HepG2 (cell line): Measurements from ENCODE around the gene CYB561. TPM values are rescaled to one million over a fixed set of nuclear protein-coding genes. Genes with fewer than 3 reads are reported as not detected.

ENCODE experiments used
- ATAC-seq: fragments of 200-7000 bp; cut with Tn5 transposase; 3 replicates; pipeline ENCODE4 v1.9.1; 2020; ENCODE audit warnings: mild to moderate bottlenecking, moderate library complexity
- BruUV-seq: library from RNA; stranded (reverse); fragments of 400-500 nt; replicated peaks from 2 replicates; lab custom pipeline; 2021; lab: Mats Ljungman, UMichigan
- CTCF ChIA-PET: fragments of 300-600 bp; formaldehyde crosslinking; extraction: SDS; loops from one replicate; lab custom pipeline; 2021; ENCODE audit warnings: low total read pairs, inconsistent platforms, low intra/inter-chr PET ratio; lab: Yijun Ruan, JAX
- POLR2A ChIA-PET: fragments of 350-600 bp; sonication (Branson Sonifier 250); formaldehyde crosslinking; loops from one replicate; lab custom pipeline; 2020; ENCODE audit warnings: antibody characterized with exemption, inconsistent platforms; lab: Yijun Ruan, JAX
- DNase-seq: peaks from one replicate; pipeline ENCODE4 v3.0.0-alpha.2; 2015; ENCODE audit warnings: low spot score
- FAIRE-seq: peaks from 3 replicates; lab custom pipeline; 2011; peaks lifted over from hg19 to GRCh38; lab: Jason Lieb, UNC
- H2AFZ ChIP-seq: one replicate; pipeline ENCODE4 v1.6.1; 2011; ENCODE audit warnings: low read length, inconsistent platforms
- H3K27ac ChIP-seq: fragments of 300-600 bp; 3 replicates; pipeline ENCODE4 v1.8.0; 2011; ENCODE audit warnings: mixed run types, mild to moderate bottlenecking, mixed read lengths, low read length, inconsistent platforms; ENCODE audit not compliant: insufficient read depth; ENCODE audit errors: extremely low read length
- H3K27me3 ChIP-seq, 2 experiments: fragments of 200-600 bp in 1 of 2; 2 replicates in 1 of 2; 3 replicates in 1 of 2; pipeline versions ENCODE4 v1.6.0 to v1.8.0; 2011; ENCODE audit warnings: low read length in 2 of 2, mild to moderate bottlenecking in 2 of 2, moderate library complexity in 2 of 2, inconsistent platforms in 1 of 2; ENCODE audit not compliant: insufficient read depth in 2 of 2, control insufficient read depth in 1 of 2
- H3K36me3 ChIP-seq, 2 experiments: fragments of 200-600 bp in 1 of 2; replicated peaks in 1 of 2; 2 replicates in 1 of 2; 3 replicates in 1 of 2; pipeline versions ENCODE4 v1.5.1 to v1.8.0; 2011; ENCODE audit warnings: low read length in 2 of 2, inconsistent platforms in 1 of 2; ENCODE audit not compliant: insufficient read depth in 2 of 2, control insufficient read depth in 1 of 2
- H3K4me1 ChIP-seq: 2 replicates; pipeline ENCODE4 v1.5.1; 2012; ENCODE audit warnings: low read length, inconsistent platforms; ENCODE audit not compliant: insufficient read depth
- H3K4me2 ChIP-seq: 2 replicates; pipeline ENCODE4 v1.6.0; 2011; ENCODE audit warnings: low read depth, low read length, inconsistent platforms
- H3K4me3 ChIP-seq, 3 experiments: fragments of 200-600 bp in 1 of 3; sonication (generic), shearing (Covaris generic) in 1 of 3; replicated peaks in 1 of 3; 2 replicates each; pipeline ENCODE4 v1.5.1; 2011 to 2016; ENCODE audit warnings: low read length in 3 of 3, inconsistent platforms in 2 of 3, low read depth in 2 of 3, mild to moderate bottlenecking in 2 of 3, control low read depth in 1 of 3, mixed read lengths in 1 of 3; ENCODE audit not compliant: insufficient read depth in 1 of 3
- H3K79me2 ChIP-seq: one replicate; pipeline ENCODE4 v1.6.1; 2011; ENCODE audit warnings: low read length, inconsistent platforms; ENCODE audit not compliant: insufficient read depth
- H3K9ac ChIP-seq: 2 replicates; pipeline ENCODE4 v1.6.0; 2011; ENCODE audit warnings: mild to moderate bottlenecking, low read depth, low read length, inconsistent platforms; ENCODE audit not compliant: insufficient read depth
- H3K9me3 ChIP-seq: 2 replicates; pipeline ENCODE4 v1.5.1; 2012; ENCODE audit warnings: mild to moderate bottlenecking, low read length
- H4K20me1 ChIP-seq: 2 replicates; pipeline ENCODE4 v1.6.0; 2011; ENCODE audit warnings: inconsistent platforms, mild to moderate bottlenecking, low read length, moderate library complexity; ENCODE audit not compliant: insufficient read depth
- ATF1 ChIP-seq: IDR thresholded peaks from 2 replicates; pipeline ENCODE4 v1.6.1; 2016; ENCODE audit warnings: mild to moderate bottlenecking, control low read depth
- BCL6 ChIP-seq: IDR thresholded peaks from 2 replicates; pipeline ENCODE4 v1.6.1; 2016; ENCODE audit warnings: missing genetic modification reagents, missing compliant biosample characterization
- LBX2 ChIP-seq: sonication (generic); formaldehyde crosslinking; IDR thresholded peaks from 2 replicates; pipeline ENCODE4 v1.5.0; 2020; ENCODE audit warnings: missing genetic modification reagents, mild to moderate bottlenecking, borderline replicate concordance
- NFATC3 ChIP-seq: sonication (generic); formaldehyde crosslinking; IDR thresholded peaks from 2 replicates; pipeline ENCODE4 v1.5.1; 2020; ENCODE audit warnings: mild to moderate bottlenecking, missing genetic modification reagents
- PHF5A ChIP-seq: IDR thresholded peaks from one replicate; pipeline ENCODE4 v1.6.1; 2018; ENCODE audit warnings: low read depth, missing genetic modification reagents; ENCODE audit not compliant: unreplicated experiment
- TIGD3 ChIP-seq: sonication (generic); formaldehyde crosslinking; IDR thresholded peaks from 2 replicates; pipeline ENCODE4 v1.5.1; 2020; ENCODE audit warnings: mild to moderate bottlenecking, missing genetic modification reagents, borderline replicate concordance
- ZNF432 ChIP-seq: sonication (generic); formaldehyde crosslinking; IDR thresholded peaks from 2 replicates; pipeline ENCODE4 v1.5.0; 2020; ENCODE audit warnings: missing genetic modification reagents, mild to moderate bottlenecking, borderline replicate concordance
- ZNF704 ChIP-seq: sonication (generic); formaldehyde crosslinking; IDR thresholded peaks from 2 replicates; pipeline ENCODE4 v1.8.1; 2023; ENCODE audit warnings: mild to moderate bottlenecking, inconsistent platforms, moderate library complexity, missing genetic modification reagents, borderline replicate concordance
- ZNF749 ChIP-seq: sonication (generic); formaldehyde crosslinking; IDR thresholded peaks from 2 replicates; pipeline ENCODE4 v1.8.0; 2022; ENCODE audit warnings: mild to moderate bottlenecking, missing genetic modification reagents, moderate library complexity, borderline replicate concordance
- ZNF879 ChIP-seq: sonication (generic); formaldehyde crosslinking; IDR thresholded peaks from 2 replicates; pipeline ENCODE4 v1.8.1; 2023; ENCODE audit warnings: missing genetic modification reagents
- WGBS: methylation state at CpG from one replicate; pipeline ENCODE4 v1.1.6; 2017; ENCODE audit warnings: low lambda C conversion rate; 5-methylcytosine and 5-hydroxymethylcytosine counted together
- in situ Hi-C: cut with HindIII; loops from 2 replicates; pipeline ENCODE4 v1.10.0; 2017; ENCODE audit warnings: low pct_unique_long_range_greater_than_20kb; ENCODE audit not compliant: extremely low pct_ligation_motif_present
- intact Hi-C: fragments of 100-400 bp; cut with micrococcal nuclease; formaldehyde crosslinking; loops from one replicate; pipeline ENCODE4 v1.10.0; 2022; ENCODE audit not compliant: unreplicated experiment
- polyA plus RNA-seq, 8 experiments: library from polyadenylated mRNA; depleted of rRNA in 3 of 8; stranded (reverse) in 7 of 8; unstranded in 1 of 8; fragments of >200 nt; fragmentation: Illumina TruSeq in 4 of 8; extraction: Trizol in 4 of 8; gene quantifications; 2 replicates each; pipeline versions ENCODE4 v1.2.1 to v1.2.3, GENCODE V29; 2011 to 2016; ENCODE audit warnings: low read depth in 4 of 8, missing spikeins in 1 of 8, mixed read lengths in 1 of 8; ENCODE audit not compliant: insufficient read depth in 1 of 8
- total RNA-seq, 5 experiments: library from RNA; depleted of rRNA; stranded (reverse); fragments of >200 nt; fragmentation: Illumina TruSeq; extraction: Trizol; gene quantifications; 2 replicates each; pipeline ENCODE4 v1.2.3, GENCODE V29; 2016; ENCODE audit warnings: low read depth in 1 of 5
- TF ChIP-seq, protein P1 (sequence below): IDR thresholded peaks from 2 replicates; pipeline ENCODE4 v1.6.1; 2016; ENCODE audit warnings: low read depth

CYB561 gene
- total and polyA plus RNA-seq, 2 of the 13 experiments (the other 11 are each of a cell fraction or from before 2014, with no cell fraction given): 1.5 to 6.7 TPM

GRCh38 chr17:63439687-63440086 is 6.4 kb downstream of the CYB561 start:
- Histone ChIP-seq H3K4me3 (no peak overlapping the region), H3K4me2 (no peak overlapping the region), H3K4me1 (peaks cover 24% of the 10 kb centered on the region), H3K27me3 (peaks cover 1 to 19% of the 10 kb centered on the region in 2 experiments; a peak in 2 of 5 replicates), H3K36me3 (no peaks in the 10 kb centered on the region), H3K79me2 (no peaks in the 10 kb centered on the region), H4K20me1 (no peaks in the 10 kb centered on the region), H3K9me3 (no peaks in the 10 kb centered on the region), H3K27ac (no peak overlapping the region), H2AFZ (no peak overlapping the region), H3K9ac (no peak overlapping the region)
- CTCF ChIA-PET: no interaction called here
- ATAC-seq (no peak), FAIRE-seq (no peak), DNase-seq (no peak)
- BruUV-seq: no TSS peak
- TF ChIP-seq NFATC3 (CRISPR knock-in tag) (0 out of 2 replicates have a peak, but pooled peaks have one; percentile 21), PHF5A (CRISPR knock-in tag) (no peak)
- in situ Hi-C loops: no loop called here
- 56% methylated on average over 8 of the region's 8 CpGs for WGBS
- intact Hi-C loops: no loop called here
- POLR2A ChIA-PET: no interaction called here

DNA sequence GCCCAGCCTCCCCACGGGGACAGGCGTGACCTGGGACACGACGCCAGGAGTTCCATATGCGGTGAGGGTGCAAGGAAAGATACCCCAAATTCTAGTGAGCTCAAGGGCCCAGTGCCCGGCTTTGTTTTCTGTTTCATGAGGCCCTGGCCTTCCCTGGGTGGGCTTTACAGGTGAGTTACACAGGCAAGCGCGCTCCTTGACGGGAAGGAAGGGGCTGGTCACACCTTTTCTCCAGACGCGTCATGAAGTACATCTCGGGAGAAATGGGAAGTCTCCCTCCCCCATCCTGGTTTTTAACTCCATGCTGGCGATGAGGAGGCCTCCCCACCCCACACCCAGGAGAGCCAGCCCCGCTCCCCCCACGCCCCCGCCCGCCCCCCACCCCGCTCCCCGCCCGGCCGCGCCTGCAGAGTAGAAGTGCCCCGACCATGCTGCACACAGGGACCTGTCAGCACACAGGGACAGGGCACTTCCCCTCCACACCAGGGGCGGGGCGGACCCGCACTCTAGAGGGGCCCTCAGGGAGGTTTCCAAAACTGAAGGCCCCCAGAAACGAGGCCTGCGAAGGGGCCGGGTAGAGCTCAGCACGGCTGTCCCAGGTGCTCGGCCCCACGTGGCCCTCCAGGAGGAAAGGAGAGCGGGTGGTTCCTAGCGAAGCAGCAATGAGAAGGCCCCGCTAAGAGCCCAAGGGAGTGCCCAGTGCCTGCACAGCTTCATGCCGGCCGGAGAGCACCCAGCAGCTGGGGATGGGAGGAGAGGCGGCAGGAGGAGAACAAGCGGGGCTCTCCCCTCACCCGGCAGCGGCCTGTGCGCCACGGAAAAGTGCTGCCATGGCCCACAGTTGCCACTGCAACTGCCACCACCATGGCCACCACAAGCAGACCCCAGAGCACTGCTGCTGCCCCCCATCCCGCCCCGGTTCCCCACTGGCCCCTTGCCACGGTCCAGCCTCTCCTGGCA is 7.7 kb downstream of the CYB561 start:
- DNase-seq: no peak
- in situ Hi-C loops (no loop called here), intact Hi-C loops (no loop called here)
- H2AFZ ChIP-seq: no peak overlapping the region
- H3K4me2 ChIP-seq: no peak overlapping the region
- no peaks in the 10 kb centered on the region for H3K9me3 ChIP-seq
- no peak overlapping the region for H3K4me3 ChIP-seq
- peaks cover 1 to 17% of the 10 kb centered on the region in 2 experiments; a peak in 2 of 5 replicates for H3K27me3 ChIP-seq
- ATAC-seq: no peak
- no peak overlapping the region for H3K9ac ChIP-seq
- H3K79me2 ChIP-seq: no peaks in the 10 kb centered on the region
- WGBS: 61% methylated on average over 45 of the region's 46 CpGs
- peaks cover 34% of the 10 kb centered on the region for H3K4me1 ChIP-seq
- no peaks in the 10 kb centered on the region for H4K20me1 ChIP-seq
- H3K36me3 ChIP-seq: no peaks in the 10 kb centered on the region
- POLR2A ChIA-PET: no interaction called here
- no peak overlapping the region for H3K27ac ChIP-seq
- BruUV-seq: no TSS peak
- CTCF ChIA-PET: no interaction called here
- FAIRE-seq: no peak
- TF ChIP-seq BCL6 (CRISPR knock-in tag): no peak
- no peak for TF ChIP-seq TIGD3
- no peak for TF ChIP-seq ATF1 (CRISPR knock-in tag)
- no peak for TF ChIP-seq ZNF704 (CRISPR knock-in tag)
- TF ChIP-seq ZNF879 (CRISPR knock-in tag): no peak
- TF ChIP-seq ZNF749 (CRISPR knock-in tag): no peak
- TF ChIP-seq ZNF432 (CRISPR knock-in tag): no peak
- TF ChIP-seq, protein P1, sequence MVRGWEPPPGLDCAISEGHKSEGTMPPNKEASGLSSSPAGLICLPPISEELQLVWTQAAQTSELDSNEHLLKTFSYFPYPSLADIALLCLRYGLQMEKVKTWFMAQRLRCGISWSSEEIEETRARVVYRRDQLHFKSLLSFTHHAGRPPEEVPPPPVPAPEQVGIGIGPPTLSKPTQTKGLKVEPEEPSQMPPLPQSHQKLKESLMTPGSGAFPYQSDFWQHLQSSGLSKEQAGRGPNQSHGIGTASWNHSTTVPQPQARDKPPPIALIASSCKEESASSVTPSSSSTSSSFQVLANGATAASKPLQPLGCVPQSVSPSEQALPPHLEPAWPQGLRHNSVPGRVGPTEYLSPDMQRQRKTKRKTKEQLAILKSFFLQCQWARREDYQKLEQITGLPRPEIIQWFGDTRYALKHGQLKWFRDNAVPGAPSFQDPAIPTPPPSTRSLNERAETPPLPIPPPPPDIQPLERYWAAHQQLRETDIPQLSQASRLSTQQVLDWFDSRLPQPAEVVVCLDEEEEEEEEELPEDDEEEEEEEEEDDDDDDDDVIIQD (CRISPR knock-in tag): no peak
- no peak for TF ChIP-seq LBX2
